ENCODE data around the gene SCGN.

- TF ChIP-seq CTCF (IDR thresholded peaks at IDR 0.05) = no peak
- no peak for TF ChIP-seq POLR2A (IDR thresholded peaks at IDR 0.05)
Measured at GRCh38 chr6:25652007-25652515, at the start of gene SCGN.
